ENCODE data around the gene EIF3C.
"Not testable (repeated sequence)": the region's sequence is repeated elsewhere in the genome, so short reads cannot be mapped to it uniquely, and the experiment has no call there.

Gene EIF3C

GRCh38 chr16:28711220-28712083 is at the start of gene EIF3C:
Gene EIF3C, plus strand, starts transcription at chr16:28711464. Its CDS starts 223 bp downstream, at chr16:28711687.
- not testable (repeated sequence) for DNase-seq (ENCODE audit: low read depth in 2 of 3, low spot score in 2 of 3)

GRCh38 chr16:28666264-28666663 is 45.0 kb upstream of the EIF3C start:
- DNase-seq (ENCODE audit: low read depth in 2 of 3, low spot score in 2 of 3), result not testable (repeated sequence)

GRCh38 chr16:28667480-28667879 is 43.8 kb upstream of the EIF3C start:
- not testable (repeated sequence) for DNase-seq (ENCODE audit: low read depth in 2 of 3, low spot score in 2 of 3)

GRCh38 chr16:28668199-28668598 is 43.1 kb upstream of the EIF3C start:
- DNase-seq (ENCODE audit: low read depth in 2 of 3, low spot score in 2 of 3), result not testable (repeated sequence)

GRCh38 chr16:28688327-28688952 is 22.8 kb upstream of the EIF3C start:
- DNase-seq (ENCODE audit: low read depth in 2 of 3, low spot score in 2 of 3), result not testable (repeated sequence)

- not testable (repeated sequence) for DNase-seq (ENCODE audit: low read depth in 2 of 3, low spot score in 2 of 3)
Observed at GRCh38 chr16:28689425-28689824, 21.8 kb upstream of the EIF3C start.

GRCh38 chr16:28691722-28692121 is 19.5 kb upstream of the EIF3C start:
- DNase-seq (ENCODE audit: low read depth in 2 of 3, low spot score in 2 of 3), result not testable (repeated sequence)

- not testable (repeated sequence) for DNase-seq (ENCODE audit: low read depth in 2 of 3, low spot score in 2 of 3)
Observed at GRCh38 chr16:28693257-28693950, 17.9 kb upstream of the EIF3C start.

GRCh38 chr16:28699792-28700191 is 11.5 kb upstream of the EIF3C start:
- DNase-seq (ENCODE audit: low read depth in 2 of 3, low spot score in 2 of 3), result not testable (repeated sequence)

GRCh38 chr16:28700349-28700748 is 10.9 kb upstream of the EIF3C start:
- not testable (repeated sequence) for DNase-seq (ENCODE audit: low read depth in 2 of 3, low spot score in 2 of 3)

- DNase-seq (ENCODE audit: low read depth in 2 of 3, low spot score in 2 of 3), result not testable (repeated sequence)
Observed at GRCh38 chr16:28701384-28701783, 9.9 kb upstream of the EIF3C start.

- DNase-seq (ENCODE audit: low read depth in 2 of 3, low spot score in 2 of 3), result not testable (repeated sequence)
Observed at GRCh38 chr16:28704246-28704645, 7.0 kb upstream of the EIF3C start.

GRCh38 chr16:28722852-28723650 is 11.8 kb downstream of the EIF3C start:
- not testable (repeated sequence) for DNase-seq (ENCODE audit: low read depth in 2 of 3, low spot score in 2 of 3)

- not testable (repeated sequence) for DNase-seq (ENCODE audit: low read depth in 2 of 3, low spot score in 2 of 3)
Observed at GRCh38 chr16:28731253-28731652, 20.0 kb downstream of the EIF3C start.

GRCh38 chr16:28732455-28733124 is 21.3 kb downstream of the EIF3C start:
- DNase-seq (ENCODE audit: low read depth in 2 of 3, low spot score in 2 of 3), result not testable (repeated sequence)

- DNase-seq (ENCODE audit: low read depth in 2 of 3, low spot score in 2 of 3), result not testable (repeated sequence)
Observed at GRCh38 chr16:28739787-28740186, 28.5 kb downstream of the EIF3C start.

GRCh38 chr16:28740631-28741030 is 29.4 kb downstream of the EIF3C start:
- not testable (repeated sequence) for DNase-seq (ENCODE audit: low read depth in 2 of 3, low spot score in 2 of 3)

- DNase-seq (ENCODE audit: low read depth in 2 of 3, low spot score in 2 of 3), result not testable (repeated sequence)
Observed at GRCh38 chr16:28741295-28741694, 30.0 kb downstream of the EIF3C start.

- DNase-seq (ENCODE audit: low read depth in 2 of 3, low spot score in 2 of 3), result not testable (repeated sequence)
Observed at GRCh38 chr16:28746618-28747350, 35.5 kb downstream of the EIF3C start.
